SK-N-SH (cell line): ENCODE results near the gene TAF13.

Source experiments
- CHD2 ChIP-seq: fragments of 150-350 bp; IDR thresholded peaks from 2 replicates; pipeline ENCODE4 v1.6.1; 2018; ENCODE audit warnings: low read length; ENCODE audit not compliant: partially characterized antibody
- CTCF ChIP-seq: fragments of 200-600 bp; sonication (generic); IDR thresholded peaks from 2 replicates; pipeline ENCODE4 v1.6.1; 2017; ENCODE audit warnings: antibody characterized with exemption, mild to moderate bottlenecking, moderate library complexity
- EZH2phosphoT487 ChIP-seq: fragments of 200-600 bp; sonication (generic); IDR thresholded peaks from 2 replicates; pipeline ENCODE4 v1.6.1; 2017; ENCODE audit warnings: low read depth, mixed run types, mild to moderate bottlenecking, antibody characterized with exemption, moderate library complexity, borderline replicate concordance
- FOXM1 ChIP-seq: IDR thresholded peaks from 2 replicates; pipeline ENCODE4 v1.4.0; 2012; ENCODE audit warnings: low read depth, mild to moderate bottlenecking
- MAX ChIP-seq: IDR thresholded peaks from 2 replicates; pipeline ENCODE4 v1.4.0; 2012; ENCODE audit warnings: low read depth
- NFIC ChIP-seq: IDR thresholded peaks from 2 replicates; pipeline ENCODE4 v1.4.0; 2012; ENCODE audit warnings: borderline replicate concordance
- POLR2AphosphoS5 ChIP-seq: IDR thresholded peaks from 2 replicates; pipeline ENCODE4 v1.6.1; 2012; ENCODE audit warnings: low read depth, low read length
- RXRA ChIP-seq: IDR thresholded peaks from 2 replicates; pipeline ENCODE4 v1.4.0; 2012; ENCODE audit warnings: low read depth, mild to moderate bottlenecking, borderline replicate concordance
- SMC3 ChIP-seq: IDR thresholded peaks from 2 replicates; pipeline ENCODE4 v1.6.1; 2012; ENCODE audit warnings: low read depth, low read length, improper control_type of control experiment
- TAF1 ChIP-seq: IDR thresholded peaks from 2 replicates; pipeline ENCODE4 v1.6.1; 2012; ENCODE audit warnings: low read depth, mild to moderate bottlenecking, low read length, moderate library complexity, borderline replicate concordance
- TEAD4 ChIP-seq: IDR thresholded peaks from 2 replicates; pipeline ENCODE4 v1.4.0; 2012; ENCODE audit warnings: mild to moderate bottlenecking, borderline replicate concordance; ENCODE audit not compliant: insufficient read depth

GRCh38 chr1:109056064-109056463 lies 19.7 kb downstream of the TAF13 start:
- TF ChIP-seq CTCF (no peak), RXRA (no peak), SMC3 (no peak), EZH2phosphoT487 (no peak), TEAD4 (no peak), POLR2AphosphoS5 (no peak), FOXM1 (no peak), CHD2 (no peak), NFIC (no peak), MAX (no peak), TAF1 (no peak)
